H9 (cell line): ENCODE results near the gene OR2AT4. TPM values are rescaled to one million over a fixed set of nuclear protein-coding genes. Genes with fewer than 3 reads are reported as not detected.

ENCODE experiments used
- DNase-seq: peaks from one replicate; pipeline ENCODE4 v3.0.0-alpha.2; 2017
- H2AFZ ChIP-seq: one replicate; pipeline ENCODE4 v1.6.1; 2013; ENCODE audit warnings: mild to moderate bottlenecking, low read length, control low read depth, moderate library complexity
- H2AK5ac ChIP-seq: 2 replicates; pipeline ENCODE4 v1.6.1; 2013; ENCODE audit warnings: low read length, control low read depth, mixed read lengths; ENCODE audit not compliant: insufficient read length
- H2BK120ac ChIP-seq: one replicate; pipeline ENCODE4 v1.6.1; 2013; ENCODE audit warnings: low read depth, mild to moderate bottlenecking, low read length, control low read depth, inconsistent platforms; ENCODE audit not compliant: poor library complexity, severe bottlenecking
- H2BK12ac ChIP-seq: 2 replicates; pipeline ENCODE4 v1.6.1; 2013; ENCODE audit warnings: low read length, control low read depth, mixed read lengths, low read depth; ENCODE audit not compliant: insufficient read length
- H2BK15ac ChIP-seq: 2 replicates; pipeline ENCODE4 v1.6.1; 2013; ENCODE audit warnings: low read depth, low read length, control low read depth
- H2BK20ac ChIP-seq: one replicate; pipeline ENCODE4 v1.6.1; 2013; ENCODE audit warnings: low read depth, mild to moderate bottlenecking, low read length, control low read depth, inconsistent platforms; ENCODE audit not compliant: poor library complexity, severe bottlenecking
- H2BK5ac ChIP-seq: 2 replicates; pipeline ENCODE4 v1.6.1; 2013; ENCODE audit warnings: low read length, control low read depth, mixed read lengths; ENCODE audit not compliant: insufficient read length
- H3K14ac ChIP-seq: 2 replicates; pipeline ENCODE4 v1.6.1; 2013; ENCODE audit warnings: low read length, control low read depth; ENCODE audit not compliant: insufficient read depth
- H3K18ac ChIP-seq: 2 replicates; pipeline ENCODE4 v1.6.1; 2013; ENCODE audit warnings: low read depth, mild to moderate bottlenecking, mixed read lengths, low read length, control low read depth; ENCODE audit not compliant: insufficient read length
- H3K23ac ChIP-seq: 2 replicates; pipeline ENCODE4 v1.6.1; 2013; ENCODE audit warnings: low read length, control low read depth, mixed read lengths, low read depth; ENCODE audit not compliant: insufficient read length
- H3K23me2 ChIP-seq: 2 replicates; pipeline ENCODE4 v1.6.1; 2013; ENCODE audit warnings: low read depth, mild to moderate bottlenecking, mixed read lengths, low read length, control low read depth; ENCODE audit not compliant: insufficient read length, poor library complexity, severe bottlenecking
- H3K27ac ChIP-seq: 2 replicates; pipeline ENCODE4 v1.5.1; 2013; ENCODE audit warnings: low read length, control low read depth, mixed read lengths, low read depth; ENCODE audit not compliant: insufficient read length
- H3K27me3 ChIP-seq: 2 replicates; pipeline ENCODE4 v1.6.1; 2013; ENCODE audit warnings: low read length, control low read depth, inconsistent platforms; ENCODE audit not compliant: insufficient read depth
- H3K4ac ChIP-seq: 2 replicates; pipeline ENCODE4 v1.6.1; 2013; ENCODE audit warnings: low read depth, mild to moderate bottlenecking, control low read depth, inconsistent platforms, low read length, moderate library complexity
- H3K4me1 ChIP-seq: 2 replicates; pipeline ENCODE4 v1.6.1; 2013; ENCODE audit warnings: low read length, control low read depth, inconsistent platforms; ENCODE audit not compliant: insufficient read depth
- H3K4me2 ChIP-seq: 2 replicates; pipeline ENCODE4 v1.6.1; 2013; ENCODE audit warnings: low read length, control low read depth, mixed read lengths; ENCODE audit not compliant: insufficient read length, insufficient read depth
- H3K56ac ChIP-seq: 2 replicates; pipeline ENCODE4 v1.6.1; 2013; ENCODE audit warnings: low read depth, mild to moderate bottlenecking, mixed read lengths, low read length, control low read depth; ENCODE audit not compliant: insufficient read length
- H3K79me1 ChIP-seq: 2 replicates; pipeline ENCODE4 v1.6.1; 2013; ENCODE audit warnings: low read depth, mild to moderate bottlenecking, moderate library complexity, low read length, control low read depth, inconsistent platforms; ENCODE audit not compliant: insufficient read depth, poor library complexity, severe bottlenecking
- H3K79me2 ChIP-seq: 2 replicates; pipeline ENCODE4 v1.6.1; 2013; ENCODE audit warnings: low read length, control low read depth, inconsistent platforms; ENCODE audit not compliant: insufficient read depth
- H3K9ac ChIP-seq: 2 replicates; pipeline ENCODE4 v1.6.1; 2013; ENCODE audit warnings: low read length, control low read depth, mixed read lengths; ENCODE audit not compliant: insufficient read length; ENCODE audit errors: extremely low read depth
- H3K9me3 ChIP-seq: one replicate; pipeline ENCODE4 v1.6.1; 2013; ENCODE audit warnings: low read depth, low read length, inconsistent platforms; ENCODE audit not compliant: control insufficient read depth
- H3T11ph ChIP-seq: one replicate; pipeline ENCODE4 v1.6.1; 2013; ENCODE audit warnings: mild to moderate bottlenecking, low read length, control low read depth, inconsistent platforms
- H4K20me1 ChIP-seq: one replicate; pipeline ENCODE4 v1.6.1; 2013; ENCODE audit not compliant: control insufficient read depth, insufficient read length, insufficient read depth
- H4K5ac ChIP-seq: 2 replicates; pipeline ENCODE4 v1.6.1; 2013; ENCODE audit warnings: low read depth, mild to moderate bottlenecking, mixed read lengths, low read length, control low read depth; ENCODE audit not compliant: insufficient read length
- H4K8ac ChIP-seq: replicated peaks from 2 replicates; pipeline ENCODE4 v1.6.1; 2013; ENCODE audit warnings: low read length, control low read depth, mixed read lengths, low read depth; ENCODE audit not compliant: insufficient read length
- H4K91ac ChIP-seq: 2 replicates; pipeline ENCODE4 v1.6.1; 2013; ENCODE audit warnings: low read depth, mild to moderate bottlenecking, moderate library complexity, mixed read lengths, low read length, control low read depth; ENCODE audit not compliant: insufficient read length
- H3K27ac Mint-ChIP-seq, 3 experiments: 2 replicates in 2 of 3; 3 replicates in 1 of 3; pipeline ENCODE4 v1.8.0; 2020 to 2021; ENCODE audit warnings: mixed read lengths in 3 of 3, mild to moderate bottlenecking in 1 of 3, moderate library complexity in 1 of 3
- H3K27me3 Mint-ChIP-seq: 2 replicates; pipeline ENCODE4 v1.8.0; 2021; ENCODE audit warnings: low read depth, mild to moderate bottlenecking, moderate library complexity, mixed read lengths
- H3K36me3 Mint-ChIP-seq, 3 experiments: 2 replicates in 2 of 3; 3 replicates in 1 of 3; pipeline ENCODE4 v1.8.0; 2020 to 2021; ENCODE audit warnings: low read depth in 3 of 3, mixed read lengths in 3 of 3; ENCODE audit not compliant: insufficient read depth in 1 of 3
- H3K4me1 Mint-ChIP-seq, 2 experiments: 2 replicates each; pipeline ENCODE4 v1.8.0; 2020; ENCODE audit warnings: mixed read lengths in 2 of 2
- H3K4me3 Mint-ChIP-seq, 2 experiments: 2 replicates in 1 of 2; 3 replicates in 1 of 2; pipeline ENCODE4 v1.8.0; 2020 to 2021; ENCODE audit warnings: mild to moderate bottlenecking in 2 of 2, mixed read lengths in 2 of 2, moderate library complexity in 1 of 2
- H3K9me3 Mint-ChIP-seq, 2 experiments: 2 replicates in 1 of 2; 3 replicates in 1 of 2; pipeline ENCODE4 v1.8.0; 2020; ENCODE audit warnings: mild to moderate bottlenecking in 2 of 2, mixed read lengths in 2 of 2, moderate library complexity in 1 of 2
- WGBS: extraction: QIAGEN DNeasy Blood & Tissue Kit; methylation state at CpG from one replicate; pipeline ENCODE4 v1.1.7; 2013; ENCODE audit warnings: missing lambda C conversion rate, low lambda C conversion rate, mixed read lengths; ENCODE audit not compliant: insufficient read length; ENCODE audit errors: extremely low coverage; 5-methylcytosine and 5-hydroxymethylcytosine counted together
- total RNA-seq: library from RNA; stranded (reverse); gene quantifications from 2 replicates; pipeline ENCODE4 v1.2.1, GENCODE V29; 2021
- TF ChIP-seq, protein P1 (sequence below): fragments of 200-600 bp; sonication (generic); conservative IDR thresholded peaks from 3 replicates; pipeline ENCODE4 v1.8.0; 2021; ENCODE audit warnings: antibody characterized with exemption, mild to moderate bottlenecking

The OR2AT4 gene
- total RNA-seq, 1 experiment from 2014 or later = not detected

- Histone ChIP-seq H3K23me2 (no peaks in the 10 kb centered on the region), H2BK12ac (no peak overlapping the region), H2BK15ac (no peak overlapping the region), H2AFZ (no peak overlapping the region), H3K79me2 (no peaks in the 10 kb centered on the region), H3K18ac (no peak overlapping the region), H2BK5ac (no peak overlapping the region), H4K8ac (no peak overlapping the region), H4K20me1 (no peaks in the 10 kb centered on the region), H3K4me1 (no peaks in the 10 kb centered on the region), H3T11ph (no peak overlapping the region), H2BK20ac (no peak overlapping the region), H3K9me3 (no peaks in the 10 kb centered on the region), H3K4me2 (no peak overlapping the region), H3K23ac (no peak overlapping the region), H3K79me1 (no peaks in the 10 kb centered on the region), H3K4ac (no peak overlapping the region), H3K27ac (no peak overlapping the region), H3K56ac (no peak overlapping the region), H4K91ac (no peak overlapping the region), H4K5ac (no peak overlapping the region), H2AK5ac (no peak overlapping the region), H3K14ac (no peak overlapping the region), H3K9ac (no peak overlapping the region), H2BK120ac (no peak overlapping the region), H3K27me3 (no peaks in the 10 kb centered on the region)
- Mint-ChIP-seq H3K27me3 (peaks cover 2% of the 10 kb centered on the region), H3K4me1 (peaks cover 0 to 3% of the 10 kb centered on the region in 2 experiments; a peak in 1 of 4 replicates), H3K36me3 (peaks cover 0 to 10% (median 7%) of the 10 kb centered on the region in 3 experiments; a peak in 5 of 7 replicates), H3K27ac (no peak overlapping the region), H3K9me3 (peaks cover 25% of the 10 kb centered on the region in 2 experiments), H3K4me3 (no peak overlapping the region)
- WGBS = no CpG with 5 or more reads among the region's 2 CpGs
- TF ChIP-seq, protein P1, sequence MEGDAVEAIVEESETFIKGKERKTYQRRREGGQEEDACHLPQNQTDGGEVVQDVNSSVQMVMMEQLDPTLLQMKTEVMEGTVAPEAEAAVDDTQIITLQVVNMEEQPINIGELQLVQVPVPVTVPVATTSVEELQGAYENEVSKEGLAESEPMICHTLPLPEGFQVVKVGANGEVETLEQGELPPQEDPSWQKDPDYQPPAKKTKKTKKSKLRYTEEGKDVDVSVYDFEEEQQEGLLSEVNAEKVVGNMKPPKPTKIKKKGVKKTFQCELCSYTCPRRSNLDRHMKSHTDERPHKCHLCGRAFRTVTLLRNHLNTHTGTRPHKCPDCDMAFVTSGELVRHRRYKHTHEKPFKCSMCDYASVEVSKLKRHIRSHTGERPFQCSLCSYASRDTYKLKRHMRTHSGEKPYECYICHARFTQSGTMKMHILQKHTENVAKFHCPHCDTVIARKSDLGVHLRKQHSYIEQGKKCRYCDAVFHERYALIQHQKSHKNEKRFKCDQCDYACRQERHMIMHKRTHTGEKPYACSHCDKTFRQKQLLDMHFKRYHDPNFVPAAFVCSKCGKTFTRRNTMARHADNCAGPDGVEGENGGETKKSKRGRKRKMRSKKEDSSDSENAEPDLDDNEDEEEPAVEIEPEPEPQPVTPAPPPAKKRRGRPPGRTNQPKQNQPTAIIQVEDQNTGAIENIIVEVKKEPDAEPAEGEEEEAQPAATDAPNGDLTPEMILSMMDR = no peak
- no peak for DNase-seq
Observed at GRCh38 chr11:75114465-75114864, 17.8 kb upstream of the OR2AT4 start.
